Stimulated activated naive CD4-positive, alpha-beta T cell treated with Interleukin-2 at 50 U/mL for 16 hours (primary cell): Measurements from ENCODE around the gene SLC15A4.

Source experiments
- DNase-seq: peaks from one replicate; lab custom pipeline; 2025; lab: John Stamatoyannopoulos, UW

Gene SLC15A4

DNA sequence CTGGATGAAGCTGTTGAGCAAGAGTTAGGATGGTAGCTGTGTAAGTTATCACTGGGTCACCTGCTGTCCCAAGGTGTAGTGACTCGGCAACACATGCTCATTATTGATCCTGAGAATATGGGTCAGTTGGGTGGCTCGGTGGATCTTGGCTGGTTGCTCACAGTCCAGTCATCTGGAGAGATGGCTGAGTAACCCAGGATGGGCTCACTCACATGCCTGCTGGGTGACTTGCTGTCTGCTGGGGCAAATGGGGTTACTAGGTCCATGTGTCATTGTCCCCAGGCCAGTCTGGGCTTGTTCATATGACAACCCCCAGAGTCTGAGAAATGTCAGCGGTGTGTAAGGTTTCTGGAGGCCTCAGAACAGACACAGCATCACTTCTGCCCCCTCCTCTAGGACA lies 69.5 kb downstream of the SLC15A4 start:
- no peak for DNase-seq

DNA sequence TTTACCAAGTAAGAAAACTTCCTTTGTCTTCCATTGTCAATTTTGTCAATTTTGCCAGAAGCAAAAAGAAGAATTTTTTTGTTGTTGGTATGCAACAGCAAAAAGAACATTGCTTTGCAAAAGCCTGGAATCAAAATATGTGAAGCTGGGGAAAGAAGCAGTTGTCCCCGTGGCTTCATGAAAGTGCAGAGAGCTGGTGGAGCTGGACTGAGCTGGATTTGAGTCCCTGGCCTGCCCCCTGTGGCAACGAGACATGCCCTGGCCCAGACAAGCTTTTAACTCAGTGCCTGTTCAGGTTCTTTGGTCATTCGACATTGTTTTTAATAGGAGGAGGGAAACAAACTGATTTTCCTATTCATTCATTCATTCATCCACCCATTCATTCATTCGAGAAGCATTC lies 70.3 kb downstream of the SLC15A4 start:
- DNase-seq = no peak

DNA sequence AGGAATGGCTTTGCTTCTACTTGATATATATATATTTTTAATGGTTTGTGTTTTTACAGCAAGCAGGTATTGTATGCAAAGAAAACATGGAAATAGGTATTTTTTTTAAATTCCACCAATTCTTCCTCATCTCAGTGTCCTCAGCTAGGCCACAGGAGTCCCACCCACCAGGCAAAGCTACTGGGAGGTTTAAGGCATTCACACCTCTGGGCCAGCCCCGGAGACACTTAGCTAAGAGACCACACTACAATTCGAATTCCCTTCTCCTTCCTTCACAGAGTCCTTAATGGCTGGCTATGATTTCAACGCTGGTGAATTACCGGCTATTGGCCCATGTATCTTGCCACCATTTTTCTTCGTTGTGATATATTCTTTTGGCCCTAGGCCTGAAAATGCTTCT lies 71.4 kb downstream of the SLC15A4 start:
- no peak for DNase-seq

DNA sequence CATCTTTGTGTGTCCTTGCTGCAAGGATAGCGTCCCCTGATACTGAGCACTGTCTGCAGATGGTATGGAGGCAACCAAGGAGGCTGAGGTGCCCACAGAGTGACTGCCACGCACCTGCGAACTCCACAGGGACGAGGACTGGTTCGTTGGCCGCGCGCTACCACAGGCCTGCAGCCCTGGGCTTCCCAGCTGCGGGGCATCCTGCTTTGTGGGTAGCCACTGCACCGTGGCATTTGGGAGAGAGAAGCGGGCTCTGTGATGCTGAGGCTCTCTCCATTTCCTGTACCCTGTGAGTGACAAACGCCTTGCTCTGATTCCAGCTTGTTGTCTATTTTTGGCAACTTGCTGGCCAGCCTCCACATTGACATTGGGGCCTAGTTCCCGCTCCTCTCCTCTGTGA lies 76.3 kb downstream of the SLC15A4 start:
- no peak for DNase-seq

- DNase-seq = no peak
Measured at GRCh38 chr12:128745772-128746689, 77.7 kb downstream of the SLC15A4 start.

- DNase-seq = no peak
Measured at GRCh38 chr12:128743916-128744315, 79.8 kb downstream of the SLC15A4 start.
